Measurements from ENCODE around the gene PIN1.

Gene PIN1

DNA sequence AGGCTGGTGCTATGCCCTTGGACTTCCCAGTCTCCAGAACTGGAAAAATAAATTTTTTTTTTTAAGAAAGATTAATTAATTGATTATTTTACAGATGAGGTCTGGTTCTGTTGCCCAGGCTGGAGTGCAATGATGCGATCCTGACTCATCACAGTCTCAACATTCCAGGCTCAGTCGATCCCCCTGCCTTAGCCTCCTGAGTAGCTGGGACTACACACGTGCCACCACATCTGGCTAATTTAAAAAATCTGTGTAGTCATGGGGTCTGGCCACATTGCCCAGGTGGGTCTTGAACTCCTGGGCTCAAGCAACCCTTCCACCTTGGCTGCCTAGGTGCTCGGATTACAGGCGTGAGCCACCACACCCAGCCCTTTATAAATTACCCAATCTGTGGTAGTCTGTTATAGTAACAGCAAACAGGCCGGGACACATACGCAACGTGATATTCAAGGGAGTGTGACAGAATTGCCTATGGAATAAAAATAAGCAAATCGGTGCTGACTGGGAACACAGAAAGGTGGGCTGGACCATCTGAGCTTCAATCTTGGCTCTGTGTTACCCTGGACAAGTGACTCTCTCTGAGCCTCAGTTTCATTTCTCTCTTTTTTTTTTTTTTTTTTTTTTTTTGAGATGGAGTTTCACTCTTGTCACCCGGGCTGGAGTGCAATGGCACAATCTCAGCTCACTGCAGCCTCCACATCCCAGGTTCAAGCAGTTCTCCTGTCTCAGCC lies 42.8 kb downstream of the PIN1 start:
- H3K4me3 ChIP-seq (ENCODE audit: control insufficient read depth, low read depth, low read length): no peak overlapping the region
- TF ChIP-seq, protein P1, sequence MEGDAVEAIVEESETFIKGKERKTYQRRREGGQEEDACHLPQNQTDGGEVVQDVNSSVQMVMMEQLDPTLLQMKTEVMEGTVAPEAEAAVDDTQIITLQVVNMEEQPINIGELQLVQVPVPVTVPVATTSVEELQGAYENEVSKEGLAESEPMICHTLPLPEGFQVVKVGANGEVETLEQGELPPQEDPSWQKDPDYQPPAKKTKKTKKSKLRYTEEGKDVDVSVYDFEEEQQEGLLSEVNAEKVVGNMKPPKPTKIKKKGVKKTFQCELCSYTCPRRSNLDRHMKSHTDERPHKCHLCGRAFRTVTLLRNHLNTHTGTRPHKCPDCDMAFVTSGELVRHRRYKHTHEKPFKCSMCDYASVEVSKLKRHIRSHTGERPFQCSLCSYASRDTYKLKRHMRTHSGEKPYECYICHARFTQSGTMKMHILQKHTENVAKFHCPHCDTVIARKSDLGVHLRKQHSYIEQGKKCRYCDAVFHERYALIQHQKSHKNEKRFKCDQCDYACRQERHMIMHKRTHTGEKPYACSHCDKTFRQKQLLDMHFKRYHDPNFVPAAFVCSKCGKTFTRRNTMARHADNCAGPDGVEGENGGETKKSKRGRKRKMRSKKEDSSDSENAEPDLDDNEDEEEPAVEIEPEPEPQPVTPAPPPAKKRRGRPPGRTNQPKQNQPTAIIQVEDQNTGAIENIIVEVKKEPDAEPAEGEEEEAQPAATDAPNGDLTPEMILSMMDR (conservative IDR thresholded peaks at IDR 0.05; ENCODE audit: control insufficient read depth, insufficient read depth, low read depth, low read length): no peak
- peak; percentile 82 for DNase-seq (ENCODE audit: low read depth)

DNA sequence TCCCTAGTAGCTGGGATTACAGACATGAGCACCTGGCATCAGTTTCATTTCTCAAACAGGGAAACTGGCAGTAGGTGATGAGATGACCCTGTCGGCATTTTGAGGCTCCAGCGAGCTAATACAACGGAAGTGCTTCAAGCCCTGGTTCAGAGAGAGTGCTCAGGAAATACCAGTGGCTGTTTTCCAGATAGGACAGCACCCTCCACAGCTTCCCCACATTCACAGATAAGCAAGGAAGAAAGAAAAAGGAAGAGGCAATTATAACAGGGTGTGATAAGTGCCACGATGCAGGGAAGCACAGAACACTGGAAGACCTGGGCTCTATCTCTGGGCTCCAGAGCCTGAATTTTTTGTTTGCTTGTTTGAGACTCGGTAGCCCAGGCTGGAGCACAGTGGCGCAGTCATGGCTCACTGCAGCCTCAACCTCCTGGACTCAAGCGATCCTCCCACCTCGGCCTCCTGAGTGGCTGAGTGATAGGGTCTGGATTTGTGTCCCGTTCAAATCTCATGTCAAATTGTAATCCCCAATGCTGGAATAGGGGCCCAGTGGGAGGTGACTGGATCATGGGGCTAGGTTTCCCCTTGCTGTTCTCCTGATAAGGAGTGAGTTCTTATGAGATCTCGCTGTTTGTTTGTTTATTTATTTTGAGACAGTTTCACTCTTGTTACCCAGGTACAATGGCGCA lies 43.5 kb downstream of the PIN1 start:
- H3K4me3 ChIP-seq (ENCODE audit: control insufficient read depth, low read depth, low read length): no peak overlapping the region
- TF ChIP-seq, protein P1 (conservative IDR thresholded peaks at IDR 0.05; ENCODE audit: control insufficient read depth, insufficient read depth, low read depth, low read length): no peak
- DNase-seq (ENCODE audit: low read depth): no peak

DNA sequence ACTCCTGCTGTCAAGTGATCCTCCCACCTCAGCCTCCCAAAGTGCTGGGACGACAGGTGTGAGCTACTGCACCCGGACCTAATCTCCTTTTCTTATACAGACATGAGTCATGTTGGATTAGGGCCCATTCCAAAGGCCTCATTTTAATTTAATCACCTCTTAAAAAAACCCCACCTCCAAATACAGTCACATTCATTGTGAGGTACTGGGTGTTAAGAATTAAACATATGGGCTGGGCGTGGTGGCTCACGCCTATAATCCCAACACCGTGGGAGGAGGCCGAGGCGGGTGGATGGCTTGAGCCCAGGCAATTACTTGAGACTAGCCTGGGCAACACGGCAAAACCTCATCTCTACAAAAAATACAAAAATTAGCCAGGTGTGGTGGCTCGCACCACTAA lies 46.6 kb downstream of the PIN1 start:
- no peak overlapping the region for H3K4me3 ChIP-seq (ENCODE audit: control insufficient read depth, low read depth, low read length)
- no peak for DNase-seq (ENCODE audit: low read depth)
- TF ChIP-seq, protein P1 (conservative IDR thresholded peaks at IDR 0.05; ENCODE audit: control insufficient read depth, insufficient read depth, low read depth, low read length): no peak

DNA sequence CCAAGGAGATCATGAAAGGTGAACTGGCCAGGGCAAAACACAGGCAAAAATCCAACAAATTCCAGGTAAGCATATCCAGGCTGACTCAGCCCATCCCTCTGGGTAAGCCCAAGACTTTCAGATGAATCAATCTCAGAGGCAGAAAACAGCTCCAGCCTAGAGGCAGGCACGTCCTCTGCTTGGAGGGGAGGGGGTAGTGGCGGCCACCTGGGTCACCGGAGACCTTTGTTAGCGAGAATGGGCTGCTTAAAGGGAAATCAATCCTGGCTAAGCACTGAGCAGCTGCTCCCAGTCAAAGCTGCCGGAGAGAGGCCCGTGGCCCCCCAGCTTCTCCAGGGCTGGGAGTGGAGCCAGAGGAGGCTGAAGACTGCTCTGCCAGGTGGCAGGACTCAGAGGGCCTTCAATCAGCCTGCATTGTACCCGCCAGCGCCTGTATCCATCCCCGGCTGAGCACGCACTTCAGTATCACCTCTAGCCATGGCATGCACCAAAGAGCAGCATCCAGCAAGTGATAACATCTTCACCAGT lies 48.2 kb downstream of the PIN1 start:
- no peak for DNase-seq (ENCODE audit: low read depth)
- no peak overlapping the region for H3K4me3 ChIP-seq (ENCODE audit: control insufficient read depth, low read depth, low read length)
- TF ChIP-seq, protein P1 (conservative IDR thresholded peaks at IDR 0.05; ENCODE audit: control insufficient read depth, insufficient read depth, low read depth, low read length): no peak

DNA sequence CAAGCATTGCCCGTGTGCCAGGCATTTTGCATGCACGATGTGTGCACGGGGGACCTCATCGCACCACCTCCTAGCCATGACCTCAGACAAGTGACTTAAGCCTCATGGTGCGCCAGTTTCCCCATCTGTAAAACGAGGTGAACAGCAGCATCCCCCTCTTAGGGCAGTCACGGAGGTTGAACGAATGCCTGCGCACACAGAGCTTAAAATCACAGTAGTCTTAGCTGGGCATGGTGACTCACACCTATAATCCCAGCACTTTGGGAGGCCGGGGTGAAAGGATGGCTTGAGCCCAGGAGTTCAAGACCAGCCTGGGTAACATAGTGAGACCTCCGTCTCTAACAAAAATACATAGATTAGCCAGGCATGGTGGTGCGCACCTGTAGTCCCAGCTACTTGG lies 48.6 kb downstream of the PIN1 start:
- TF ChIP-seq, protein P1 (conservative IDR thresholded peaks at IDR 0.05; ENCODE audit: control insufficient read depth, insufficient read depth, low read depth, low read length): no peak
- no peak for DNase-seq (ENCODE audit: low read depth)
- no peak overlapping the region for H3K4me3 ChIP-seq (ENCODE audit: control insufficient read depth, low read depth, low read length)

DNA sequence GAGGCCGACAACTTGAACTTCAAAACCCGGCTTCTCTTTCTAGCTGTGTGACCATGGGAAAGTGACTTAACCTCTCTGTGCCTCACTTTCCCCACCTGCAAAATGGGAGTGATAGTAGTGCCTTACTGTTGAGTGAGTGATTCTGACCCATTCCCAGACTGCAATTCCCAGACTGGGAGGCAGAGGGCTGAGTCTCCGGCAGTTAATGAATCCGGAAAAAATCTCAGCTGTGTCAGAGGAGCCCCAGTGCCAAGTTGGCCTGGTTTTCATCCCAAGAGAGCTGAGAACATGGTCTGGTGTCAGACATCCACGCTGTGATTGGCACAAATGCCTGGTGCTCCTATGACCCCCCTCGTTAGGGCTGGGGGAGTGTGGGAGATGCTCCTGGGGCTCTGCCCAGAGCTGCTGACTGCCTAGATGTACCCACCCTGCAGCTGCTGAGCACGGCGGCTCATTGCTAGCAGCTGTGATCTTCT lies 50.0 kb downstream of the PIN1 start:
- DNase-seq (ENCODE audit: low read depth): peak; percentile 70
- TF ChIP-seq, protein P1 (conservative IDR thresholded peaks at IDR 0.05; ENCODE audit: control insufficient read depth, insufficient read depth, low read depth, low read length): peak; percentile 56
- H3K4me3 ChIP-seq (ENCODE audit: control insufficient read depth, low read depth, low read length): no peak overlapping the region
